CD4-positive, alpha-beta memory T cell (primary cell): Measurements from ENCODE around the gene UNC5A. TPM values are rescaled to one million over a fixed set of nuclear protein-coding genes. Genes with fewer than 3 reads are reported as not detected.

Source experiments
- CTCF ChIA-PET: fragments of 350-600 bp; sonication (Branson Sonifier 250); formaldehyde crosslinking; loops from one replicate; lab custom pipeline; 2021; ENCODE audit warnings: inconsistent platforms; ENCODE audit not compliant: partially characterized antibody; lab: Charles Lee
- POLR2A ChIA-PET: fragments of 350-600 bp; sonication (Branson Sonifier 250); formaldehyde crosslinking; loops from one replicate; lab custom pipeline; 2021; ENCODE audit not compliant: partially characterized antibody; lab: Charles Lee
- DNase-seq, 5 donors: peaks; one replicate each; pipeline versions ENCODE4 v3.0.0 to v3.0.0-alpha.2; 2020 to 2022; ENCODE audit warnings: mixed read lengths in 1 of 5
- H3K27ac ChIP-seq: one replicate; pipeline ENCODE4 v1.7.0; 2013; ENCODE audit warnings: low read depth, low read length
- H3K27me3 ChIP-seq: 2 replicates; pipeline ENCODE4 v1.7.0; 2013; ENCODE audit warnings: mild to moderate bottlenecking, low read length, moderate library complexity; ENCODE audit not compliant: insufficient read depth
- H3K36me3 ChIP-seq: 2 replicates; pipeline ENCODE4 v1.7.0; 2013; ENCODE audit warnings: mild to moderate bottlenecking, low read length, moderate library complexity; ENCODE audit not compliant: insufficient read depth
- H3K4me1 ChIP-seq: 2 replicates; pipeline ENCODE4 v1.7.0; 2013; ENCODE audit warnings: mild to moderate bottlenecking, low read length, moderate library complexity; ENCODE audit not compliant: insufficient read depth
- H3K4me3 ChIP-seq, 2 donors: one replicate each; pipeline ENCODE4 v1.7.0; 2013; ENCODE audit warnings: low read length in 2 of 2, mild to moderate bottlenecking in 1 of 2
- H3K9me3 ChIP-seq, 2 donors: one replicate each; pipeline ENCODE4 v1.7.0; 2013; ENCODE audit warnings: low read length in 2 of 2, control low read depth in 1 of 2; ENCODE audit not compliant: control insufficient read depth in 1 of 2
- H3K27ac Mint-ChIP-seq, 7 donors: one replicate each; pipeline ENCODE4 v1.8.0; 2020 to 2021; ENCODE audit warnings: mixed read lengths in 7 of 7, mild to moderate bottlenecking in 6 of 7, inconsistent platforms in 3 of 7, moderate library complexity in 3 of 7
- H3K27me3 Mint-ChIP-seq, 2 donors: one replicate each; pipeline ENCODE4 v1.8.0; 2020 to 2021; ENCODE audit warnings: mixed read lengths in 2 of 2
- H3K36me3 Mint-ChIP-seq, 2 donors: one replicate each; pipeline ENCODE4 v1.8.0; 2020 to 2021; ENCODE audit warnings: mixed read lengths in 2 of 2, inconsistent platforms in 1 of 2, mild to moderate bottlenecking in 1 of 2
- H3K4me1 Mint-ChIP-seq, 4 donors: one replicate each; pipeline ENCODE4 v1.8.0; 2020 to 2021; ENCODE audit warnings: mixed read lengths in 4 of 4, mild to moderate bottlenecking in 1 of 4
- H3K4me3 Mint-ChIP-seq, 8 donors: one replicate each; pipeline ENCODE4 v1.8.0; 2020 to 2021; ENCODE audit warnings: mixed read lengths in 8 of 8, mild to moderate bottlenecking in 7 of 8, moderate library complexity in 6 of 8, inconsistent platforms in 3 of 8
- H3K9me3 Mint-ChIP-seq, 8 donors: one replicate each; pipeline ENCODE4 v1.8.0; 2020 to 2021; ENCODE audit warnings: mixed read lengths in 8 of 8, mild to moderate bottlenecking in 5 of 8, inconsistent platforms in 3 of 8, moderate library complexity in 1 of 8
- intact Hi-C: fragments of 100-400 bp; cut with micrococcal nuclease; formaldehyde crosslinking; loops from one replicate; pipeline ENCODE4 v1.15.1; 2023
- polyA plus RNA-seq, 2 donors: library from polyadenylated mRNA; unstranded; fragments of 300-500 nt; fragmentation: Illumina TruSeq; gene quantifications; one replicate each; pipeline ENCODE4 v1.2.3, GENCODE V29; 2021
- total RNA-seq, 2 experiments: library from RNA; stranded (reverse); gene quantifications; one replicate each; pipeline ENCODE4 v1.2.3, GENCODE V29; 2021

UNC5A gene
- total and polyA plus RNA-seq, 4 experiments from 2014 or later = not detected

GRCh38 chr5:176784218-176785165, 25.9 kb upstream of the UNC5A start:
- Mint-ChIP-seq H3K27me3 (peaks cover 12 to 39% of the 10 kb centered on the region in 2 donors), H3K36me3 (no peaks in the 10 kb centered on the region)
- CTCF ChIA-PET = no interaction called here

GRCh38 chr5:176785184-176786145, 24.9 kb upstream of the UNC5A start:
- Histone ChIP-seq H3K27me3 (peaks cover 4% of the 10 kb centered on the region), H3K4me3 (no peak overlapping the region), H3K9me3 (no peaks in the 10 kb centered on the region), H3K27ac (no peak overlapping the region), H3K36me3 (no peaks in the 10 kb centered on the region), H3K4me1 (no peaks in the 10 kb centered on the region)
- H3K36me3 Mint-ChIP-seq = no peaks in the 10 kb centered on the region
- H3K4me1 Mint-ChIP-seq = peaks cover 0 to 2% (median 0%) of the 10 kb centered on the region in 4 donors
- DNase-seq = no peak
- peaks cover 13 to 44% of the 10 kb centered on the region in 2 donors for H3K27me3 Mint-ChIP-seq
- H3K4me3 Mint-ChIP-seq = no peak overlapping the region
- H3K27ac Mint-ChIP-seq = no peak overlapping the region
- ChIA-PET POLR2A (no interaction called here), CTCF (no interaction called here)
- intact Hi-C loops = no loop called here
- H3K9me3 Mint-ChIP-seq = no peaks in the 10 kb centered on the region

More at GRCh38 chr5:176784218-176785165, 25.9 kb upstream of the UNC5A start:
- H3K4me3 ChIP-seq = no peak overlapping the region
- no peak overlapping the region for H3K4me3 Mint-ChIP-seq
- no peak overlapping the region for H3K27ac ChIP-seq
- H3K9me3 ChIP-seq = no peaks in the 10 kb centered on the region
- POLR2A ChIA-PET = no interaction called here
- no peaks in the 10 kb centered on the region for H3K4me1 ChIP-seq
- H3K27ac Mint-ChIP-seq = no peak overlapping the region
- H3K36me3 ChIP-seq = no peaks in the 10 kb centered on the region
- H3K27me3 ChIP-seq = peaks cover 4% of the 10 kb centered on the region
- H3K4me1 Mint-ChIP-seq = peaks cover 0 to 2% (median 0%) of the 10 kb centered on the region in 4 donors
- intact Hi-C loops = no loop called here
- DNase-seq = no peak
- no peaks in the 10 kb centered on the region for H3K9me3 Mint-ChIP-seq

DNA sequence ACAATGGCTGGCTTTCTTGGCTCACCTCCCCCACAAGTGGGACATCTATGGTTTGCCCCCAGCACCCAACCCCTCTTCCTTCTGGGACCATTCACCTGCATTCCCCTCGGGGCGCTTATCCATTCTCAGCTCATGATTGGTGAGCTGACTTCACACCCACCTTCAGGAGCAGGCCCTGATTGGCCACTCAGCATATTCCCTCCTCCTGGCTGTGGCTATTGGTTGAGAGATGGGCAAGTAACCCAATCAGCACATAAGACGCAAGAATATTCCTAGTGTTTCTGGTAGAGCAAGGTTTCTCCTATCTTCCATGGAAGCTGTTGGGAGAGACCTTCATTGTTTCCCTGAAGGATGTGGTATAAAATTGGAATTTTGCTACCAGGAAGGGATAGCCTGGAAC, 22.7 kb upstream of the UNC5A start:
- Mint-ChIP-seq H3K36me3 (no peaks in the 10 kb centered on the region), H3K27me3 (peaks cover 12 to 33% of the 10 kb centered on the region in 2 donors), H3K4me1 (no peaks in the 10 kb centered on the region), H3K4me3 (no peak overlapping the region), H3K9me3 (no peaks in the 10 kb centered on the region), H3K27ac (no peak overlapping the region)
- Histone ChIP-seq H3K27ac (no peak overlapping the region), H3K27me3 (peaks cover 4% of the 10 kb centered on the region), H3K4me3 (no peak overlapping the region), H3K36me3 (no peaks in the 10 kb centered on the region), H3K4me1 (no peaks in the 10 kb centered on the region), H3K9me3 (no peaks in the 10 kb centered on the region)
- no peak for DNase-seq
- intact Hi-C loops = no loop called here
- ChIA-PET CTCF (no interaction called here), POLR2A (no interaction called here)

GRCh38 chr5:176788091-176788490, 22.3 kb upstream of the UNC5A start:
- no peaks in the 10 kb centered on the region for H3K9me3 ChIP-seq
- H3K4me1 Mint-ChIP-seq = no peaks in the 10 kb centered on the region
- CTCF ChIA-PET = no interaction called here
- intact Hi-C loops = no loop called here
- H3K27ac ChIP-seq = no peak overlapping the region
- H3K4me3 Mint-ChIP-seq = no peak overlapping the region
- H3K9me3 Mint-ChIP-seq = no peaks in the 10 kb centered on the region
- H3K27me3 Mint-ChIP-seq = peaks cover 12 to 33% of the 10 kb centered on the region in 2 donors
- no peaks in the 10 kb centered on the region for H3K36me3 ChIP-seq
- H3K4me3 ChIP-seq = no peak overlapping the region
- POLR2A ChIA-PET = no interaction called here
- no peaks in the 10 kb centered on the region for H3K4me1 ChIP-seq
- H3K27me3 ChIP-seq = peaks cover 4% of the 10 kb centered on the region
- H3K27ac Mint-ChIP-seq = no peak overlapping the region
- DNase-seq = no peak
- H3K36me3 Mint-ChIP-seq = no peaks in the 10 kb centered on the region

- DNase-seq = no peak
- Mint-ChIP-seq H3K4me1 (no peaks in the 10 kb centered on the region), H3K27me3 (peaks cover 14 to 33% of the 10 kb centered on the region in 2 donors), H3K36me3 (no peaks in the 10 kb centered on the region), H3K9me3 (no peaks in the 10 kb centered on the region), H3K4me3 (no peak overlapping the region), H3K27ac (no peak overlapping the region)
- H3K36me3 ChIP-seq = no peaks in the 10 kb centered on the region
- no peaks in the 10 kb centered on the region for H3K9me3 ChIP-seq
- H3K27ac ChIP-seq = no peak overlapping the region
- H3K4me1 ChIP-seq = no peaks in the 10 kb centered on the region
- intact Hi-C loops = no loop called here
- ChIA-PET POLR2A (no interaction called here), CTCF (interaction anchor here (1.0 kb wide), 1 partner anchor 129 kb away, joined by 3 read pairs; no protein-coding TSS in a partner anchor)
- peaks cover 4% of the 10 kb centered on the region for H3K27me3 ChIP-seq
- no peak overlapping the region for H3K4me3 ChIP-seq
These were observed 21.2 kb upstream of the UNC5A start for GRCh38 chr5:176788941-176789872.

DNA sequence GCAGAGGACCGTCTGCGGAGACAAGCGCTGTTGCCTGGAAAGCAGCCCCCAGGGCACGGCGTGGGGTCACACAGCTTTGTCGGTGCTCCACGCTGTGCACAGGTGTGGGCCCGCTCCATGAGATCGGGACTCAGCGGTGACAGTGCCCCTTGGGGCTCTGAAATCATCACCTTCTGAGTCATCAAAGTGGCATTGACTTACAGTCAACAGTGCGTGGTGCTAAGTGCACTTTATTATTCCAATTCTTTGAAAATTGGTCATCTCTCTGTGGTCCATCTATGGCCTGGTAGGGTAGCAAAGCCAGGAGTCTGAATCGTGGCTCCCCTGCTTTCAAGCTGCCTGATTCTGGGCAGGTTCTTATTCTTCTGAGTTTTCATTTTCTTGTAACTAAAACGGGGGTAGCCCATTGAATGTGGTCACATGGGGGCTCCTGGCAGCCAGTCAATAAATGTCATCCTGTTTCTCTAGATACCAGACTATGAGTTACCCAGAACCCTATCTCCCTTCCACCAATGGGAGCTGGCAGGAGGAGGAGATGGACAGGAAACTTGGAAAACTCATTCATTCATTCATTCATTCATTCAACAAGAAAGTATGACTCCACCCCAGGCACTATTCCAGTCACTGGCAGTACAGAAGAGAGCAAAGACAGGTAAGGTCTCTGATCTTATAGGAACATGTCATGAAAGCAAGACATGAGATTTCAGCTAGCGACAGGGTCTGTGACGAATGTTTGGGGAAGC, 20.3 kb upstream of the UNC5A start:
- POLR2A ChIA-PET = no interaction called here
- H3K4me1 ChIP-seq = no peaks in the 10 kb centered on the region
- no peak overlapping the region for H3K4me3 ChIP-seq
- intact Hi-C loops = no loop called here
- Mint-ChIP-seq H3K36me3 (no peaks in the 10 kb centered on the region), H3K27ac (no peak overlapping the region), H3K4me1 (no peaks in the 10 kb centered on the region), H3K27me3 (peaks cover 17 to 34% of the 10 kb centered on the region in 2 donors), H3K9me3 (no peaks in the 10 kb centered on the region), H3K4me3 (no peak overlapping the region)
- H3K9me3 ChIP-seq = no peaks in the 10 kb centered on the region
- DNase-seq = no peak
- H3K27ac ChIP-seq = no peak overlapping the region
- no peaks in the 10 kb centered on the region for H3K36me3 ChIP-seq
- CTCF ChIA-PET = no interaction called here
- peaks cover 4% of the 10 kb centered on the region for H3K27me3 ChIP-seq
